HEK293 (cell line): ENCODE results near the gene C2.
A peak's percentile ranks its signal among the peaks of the same experiment; 100 is the strongest.

Source experiments
- CTCF ChIA-PET: fragments of 350-600 bp; formaldehyde crosslinking; extraction: SDS; loops from one replicate; lab custom pipeline; 2021; ENCODE audit warnings: antibody characterized with exemption; lab: Yijun Ruan, JAX
- POLR2A ChIA-PET: fragments of 300-600 bp; formaldehyde crosslinking; extraction: SDS; loops from one replicate; lab custom pipeline; 2020; ENCODE audit warnings: antibody characterized with exemption, inconsistent platforms; lab: Yijun Ruan, JAX
- H3K27ac ChIP-seq: fragments of 200-500 bp; sonication (Bioruptor generic); 2 replicates; pipeline ENCODE4 v1.5.1; 2014; ENCODE audit warnings: low read depth, low read length, control low read depth, inconsistent platforms; ENCODE audit errors: extremely low read depth
- H3K36me3 ChIP-seq, 2 experiments: fragments of 200-500 bp in 1 of 2; sonication (Bioruptor generic) in 1 of 2; 1 replicate in 1 of 2; 2 replicates in 1 of 2; pipeline ENCODE4 v1.5.1; 2014 to 2017; ENCODE audit warnings: inconsistent platforms in 2 of 2, low read length in 2 of 2; ENCODE audit not compliant: control insufficient read depth in 2 of 2, insufficient read depth in 1 of 2
- H3K4me1 ChIP-seq: fragments of 200-500 bp; sonication (Bioruptor generic); 2 replicates; pipeline ENCODE4 v1.5.1; 2014; ENCODE audit warnings: mild to moderate bottlenecking, low read length, inconsistent platforms; ENCODE audit not compliant: control insufficient read depth, insufficient read depth
- H3K4me3 ChIP-seq: 2 replicates; pipeline ENCODE4 v1.5.1; 2011; ENCODE audit warnings: low read depth, mild to moderate bottlenecking, control low read depth, low read length, moderate library complexity
- H3K9me3 ChIP-seq: fragments of 200-500 bp; sonication (Bioruptor generic); 2 replicates; pipeline ENCODE4 v1.5.1; 2014; ENCODE audit warnings: low read depth, low read length, inconsistent platforms; ENCODE audit not compliant: control insufficient read depth, insufficient read depth
- EGR2 ChIP-seq: fragments of 450-650 bp; formaldehyde crosslinking; IDR thresholded peaks from 2 replicates; pipeline ENCODE4 v1.5.1; 2016; ENCODE audit warnings: low read depth, missing biosample characterization, missing genetic modification characterization
- GFI1B ChIP-seq: fragments of 450-650 bp; formaldehyde crosslinking; IDR thresholded peaks from 2 replicates; pipeline ENCODE4 v1.5.1; 2016; ENCODE audit warnings: missing biosample characterization, missing genetic modification characterization
- GLIS1 ChIP-seq: fragments of 450-650 bp; formaldehyde crosslinking; IDR thresholded peaks from 2 replicates; pipeline ENCODE4 v1.5.1; 2016; ENCODE audit warnings: missing biosample characterization, missing genetic modification characterization
- GLIS2 ChIP-seq: fragments of 450-650 bp; formaldehyde crosslinking; IDR thresholded peaks from 2 replicates; pipeline ENCODE4 v1.5.1; 2016; ENCODE audit warnings: missing biosample characterization, missing genetic modification characterization
- HOXA7 ChIP-seq: sonication (generic); formaldehyde crosslinking; IDR thresholded peaks from 2 replicates; pipeline ENCODE4 v1.8.1; 2022; ENCODE audit warnings: missing genetic modification reagents, borderline replicate concordance
- MEIS1 ChIP-seq: sonication (generic); formaldehyde crosslinking; IDR thresholded peaks from 2 replicates; pipeline ENCODE4 v1.8.1; 2022; ENCODE audit warnings: missing genetic modification reagents, mild to moderate bottlenecking, borderline replicate concordance
- OVOL3 ChIP-seq: fragments of 450-650 bp; formaldehyde crosslinking; IDR thresholded peaks from 2 replicates; pipeline ENCODE4 v1.5.1; 2016; ENCODE audit warnings: missing biosample characterization, missing genetic modification characterization
- WT1 ChIP-seq: fragments of 450-650 bp; formaldehyde crosslinking; IDR thresholded peaks from 2 replicates; pipeline ENCODE4 v1.5.1; 2016; ENCODE audit warnings: missing biosample characterization, missing genetic modification characterization
- ZBTB17 ChIP-seq: fragments of 450-650 bp; formaldehyde crosslinking; IDR thresholded peaks from 2 replicates; pipeline ENCODE4 v1.5.1; 2016; ENCODE audit warnings: missing biosample characterization, missing genetic modification characterization
- ZBTB20 ChIP-seq: fragments of 450-650 bp; formaldehyde crosslinking; IDR thresholded peaks from 2 replicates; pipeline ENCODE4 v1.5.1; 2016; ENCODE audit warnings: missing biosample characterization, missing genetic modification characterization
- ZBTB48 ChIP-seq: fragments of 450-650 bp; formaldehyde crosslinking; IDR thresholded peaks from 2 replicates; pipeline ENCODE4 v1.5.1; 2016; ENCODE audit warnings: missing biosample characterization, missing genetic modification characterization
- ZNF10 ChIP-seq: fragments of 450-650 bp; formaldehyde crosslinking; IDR thresholded peaks from 2 replicates; pipeline ENCODE4 v1.5.1; 2017; ENCODE audit warnings: missing biosample characterization, missing genetic modification characterization
- ZNF138 ChIP-seq: fragments of 450-650 bp; formaldehyde crosslinking; IDR thresholded peaks from 2 replicates; pipeline ENCODE4 v1.5.1; 2016; ENCODE audit warnings: missing biosample characterization, missing genetic modification characterization, borderline replicate concordance
- ZNF274 ChIP-seq, 2 experiments: fragments of 200-500 bp in 1 of 2; fragments of 450-650 bp in 1 of 2; sonication (Bioruptor generic) in 1 of 2; formaldehyde crosslinking in 1 of 2; IDR thresholded peaks; 2 replicates each; pipeline versions ENCODE4 v1.5.1 to v1.6.1; 2014 to 2016; ENCODE audit warnings: borderline replicate concordance in 1 of 2, inconsistent platforms in 1 of 2, low read length in 1 of 2, missing biosample characterization in 1 of 2, missing genetic modification characterization in 1 of 2
- ZNF292 ChIP-seq: fragments of 450-650 bp; formaldehyde crosslinking; IDR thresholded peaks from 2 replicates; pipeline ENCODE4 v1.5.1; 2016; ENCODE audit warnings: low read depth, missing biosample characterization, missing genetic modification characterization, borderline replicate concordance
- ZNF548 ChIP-seq: fragments of 450-650 bp; formaldehyde crosslinking; IDR thresholded peaks from 2 replicates; pipeline ENCODE4 v1.5.1; 2016; ENCODE audit warnings: missing biosample characterization, missing genetic modification characterization
- ZNF549 ChIP-seq: fragments of 450-650 bp; IDR thresholded peaks from 2 replicates; pipeline ENCODE4 v1.5.1; 2018; ENCODE audit warnings: missing biosample characterization, missing genetic modification characterization, mild to moderate bottlenecking, inconsistent platforms, moderate library complexity
- ZNF600 ChIP-seq: fragments of 450-650 bp; formaldehyde crosslinking; IDR thresholded peaks from 2 replicates; pipeline ENCODE4 v1.5.1; 2016; ENCODE audit warnings: missing biosample characterization, missing genetic modification characterization
- ZNF791 ChIP-seq: fragments of 450-650 bp; formaldehyde crosslinking; IDR thresholded peaks from 2 replicates; pipeline ENCODE4 v1.5.1; 2016; ENCODE audit warnings: missing biosample characterization, missing genetic modification characterization
- TF ChIP-seq, protein P1 (sequence below): fragments of 450-650 bp; formaldehyde crosslinking; IDR thresholded peaks from 2 replicates; pipeline ENCODE4 v1.5.1; 2016; ENCODE audit warnings: missing biosample characterization, missing genetic modification characterization

C2 gene

DNA sequence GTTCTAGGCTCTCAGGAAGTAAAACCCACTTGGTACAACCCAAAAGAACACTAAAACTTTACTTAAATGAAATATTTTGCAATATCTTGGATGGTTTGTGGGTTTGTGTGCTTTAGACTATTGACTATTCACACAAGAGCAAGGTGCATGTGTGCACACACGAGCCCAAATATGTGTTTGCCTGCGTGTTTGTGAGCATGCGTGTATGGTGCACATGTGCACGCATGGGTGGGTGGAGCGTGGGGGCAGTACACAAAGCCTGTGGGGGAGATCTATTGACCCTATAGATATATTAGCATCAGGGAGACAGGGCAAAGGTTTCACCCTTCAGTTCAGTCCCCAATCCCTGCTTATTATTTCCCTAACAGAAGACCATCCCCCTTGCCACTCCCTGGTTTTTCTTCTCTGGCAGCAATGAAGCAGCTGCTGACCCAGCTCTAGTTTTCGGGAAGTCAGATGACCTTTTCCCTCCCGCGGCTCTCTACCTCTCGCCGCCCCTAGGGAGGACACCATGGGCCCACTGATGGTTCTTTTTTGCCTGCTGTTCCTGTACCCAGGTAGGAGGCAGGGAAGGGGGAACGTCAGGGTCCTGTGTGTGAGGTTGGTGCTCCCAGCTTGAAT lies at the start of gene C2:
Gene C2 (plus strand): TSS at position 476 of the 621 bp plus-strand sequence. CDS start 36 bp downstream, at position 512.
- no peaks in the 10 kb centered on the region for H3K9me3 ChIP-seq
- no peak within 1 kb of the TSS for H3K27ac ChIP-seq
- no peaks in the 10 kb centered on the region for H3K36me3 ChIP-seq
- TF ChIP-seq ZBTB17 (tag by site-specific recombination) (no peak), MEIS1 (no peak)
- H3K4me3 ChIP-seq, result no peak within 1 kb of the TSS
- POLR2A ChIA-PET, result no interaction called here
- CTCF ChIA-PET, result interaction anchor here (0.9 kb wide), 1 partner anchor 12 kb away, joined by 3 read pairs; no protein-coding TSS in a partner anchor
- no peaks in the 10 kb centered on the region for H3K4me1 ChIP-seq

DNA sequence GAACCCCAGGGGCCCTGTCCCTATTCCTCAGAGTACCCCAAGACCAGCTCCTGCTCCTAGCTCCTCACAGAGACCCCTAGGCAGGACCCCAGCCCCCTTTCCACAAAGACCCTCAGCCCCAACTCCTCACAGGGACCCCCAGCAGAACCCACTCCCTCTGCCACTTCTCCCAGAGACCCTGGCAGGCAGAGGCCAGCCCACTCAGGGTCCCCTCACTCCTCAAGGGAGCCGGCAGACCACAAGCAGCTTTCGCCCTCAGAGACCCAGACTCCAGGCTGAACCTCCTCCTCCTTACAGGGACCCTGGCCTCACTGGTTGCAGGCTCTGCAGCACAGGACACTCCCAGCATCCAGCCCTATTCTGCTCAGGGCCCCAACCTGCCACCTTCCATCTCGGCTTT lies 49.3 kb upstream of the C2 start:
- POLR2A ChIA-PET, result interaction anchor here (1.0 kb wide), 1 partner anchor 51 kb away, joined by 3 read pairs; the partner anchor contains the start of gene HSPA1B
- no peaks in the 10 kb centered on the region for H3K9me3 ChIP-seq
- H3K4me3 ChIP-seq, result no peak overlapping the region
- H3K4me1 ChIP-seq, result no peaks in the 10 kb centered on the region; the same call in 1 of the 2 replicates
- H3K36me3 ChIP-seq, result peaks cover 22 to 36% of the 10 kb centered on the region in 2 experiments
- CTCF ChIA-PET, result interaction anchor here (0.8 kb wide), 1 partner anchor 9 kb away, joined by 3 read pairs; no protein-coding TSS in a partner anchor
- TF ChIP-seq ZNF600 (tag by site-specific recombination), result peak; percentile 43; the same call in 1 of the 2 replicates
- no peak for TF ChIP-seq ZNF292
- TF ChIP-seq, protein P1, sequence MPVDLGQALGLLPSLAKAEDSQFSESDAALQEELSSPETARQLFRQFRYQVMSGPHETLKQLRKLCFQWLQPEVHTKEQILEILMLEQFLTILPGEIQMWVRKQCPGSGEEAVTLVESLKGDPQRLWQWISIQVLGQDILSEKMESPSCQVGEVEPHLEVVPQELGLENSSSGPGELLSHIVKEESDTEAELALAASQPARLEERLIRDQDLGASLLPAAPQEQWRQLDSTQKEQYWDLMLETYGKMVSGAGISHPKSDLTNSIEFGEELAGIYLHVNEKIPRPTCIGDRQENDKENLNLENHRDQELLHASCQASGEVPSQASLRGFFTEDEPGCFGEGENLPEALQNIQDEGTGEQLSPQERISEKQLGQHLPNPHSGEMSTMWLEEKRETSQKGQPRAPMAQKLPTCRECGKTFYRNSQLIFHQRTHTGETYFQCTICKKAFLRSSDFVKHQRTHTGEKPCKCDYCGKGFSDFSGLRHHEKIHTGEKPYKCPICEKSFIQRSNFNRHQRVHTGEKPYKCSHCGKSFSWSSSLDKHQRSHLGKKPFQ (tag by site-specific recombination), result no peak
- no peak for TF ChIP-seq GFI1B
- TF ChIP-seq ZNF138 (tag by site-specific recombination), result no peak
- TF ChIP-seq, all 188 proteins: peak for 1
- H3K27ac ChIP-seq, result no peak overlapping the region

DNA sequence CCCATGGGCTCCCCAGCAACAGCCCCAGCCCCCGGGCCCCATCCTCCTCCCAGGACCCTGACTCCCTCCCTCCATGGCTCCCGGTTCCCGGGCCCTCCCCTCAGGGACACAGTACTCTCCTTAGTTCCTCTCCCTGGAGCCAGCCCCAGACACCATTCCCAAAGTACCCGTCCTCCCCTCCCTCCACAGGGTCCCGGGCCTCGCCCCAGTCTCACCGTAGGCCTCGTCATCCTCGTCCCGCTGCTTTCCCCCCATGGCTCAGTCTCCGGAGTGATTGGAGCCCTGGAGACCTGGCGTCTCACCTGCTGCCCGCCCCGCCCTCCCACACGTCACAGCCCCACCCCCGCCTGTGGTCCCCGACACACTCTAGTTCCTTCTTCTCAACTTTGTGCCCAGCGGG lies 48.8 kb upstream of the C2 start, which contains the start of gene SLC44A4:
Gene SLC44A4 (minus strand): TSS at position 272 of the 400 bp plus-strand sequence. CDS start 17 bp downstream, at position 255.
- peaks cover 22 to 41% of the 10 kb centered on the region in 2 experiments for H3K36me3 ChIP-seq
- ChIA-PET CTCF (no interaction called here), POLR2A (interaction anchor here (1.0 kb wide), 1 partner anchor 51 kb away, joined by 3 read pairs; the partner anchor contains the start of gene HSPA1B)
- TF ChIP-seq ZNF10, result no peak
- TF ChIP-seq ZBTB20, result peak; percentile 39; the same call in 1 of the 2 replicates
- H3K27ac ChIP-seq, result no peak within 1 kb of the TSS
- no peaks in the 10 kb centered on the region for H3K9me3 ChIP-seq
- H3K4me3 ChIP-seq, result no peak within 1 kb of the TSS
- no peaks in the 10 kb centered on the region; the same call in 1 of the 2 replicates for H3K4me1 ChIP-seq

DNA sequence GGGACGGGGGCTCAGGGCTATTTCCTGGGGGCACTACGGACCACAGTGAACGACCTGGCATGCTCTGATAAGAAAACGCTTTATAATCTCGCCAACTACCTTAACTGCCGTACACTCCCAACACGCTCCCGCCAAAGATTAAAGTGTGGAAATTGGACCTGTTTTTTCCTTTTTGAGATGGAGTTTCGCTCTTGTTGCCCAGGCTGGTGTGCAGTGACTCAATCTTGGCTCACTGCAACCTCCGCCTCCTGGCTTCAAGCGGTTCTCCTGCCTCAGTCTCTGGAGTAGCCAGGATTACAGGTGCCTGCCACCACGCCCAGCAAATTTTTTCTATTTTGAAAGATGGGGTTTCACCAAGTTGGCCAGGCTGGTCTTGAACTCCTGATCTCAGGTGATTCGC lies 48.4 kb upstream of the C2 start:
- Histone ChIP-seq H3K4me1 (no peaks in the 10 kb centered on the region; the same call in 1 of the 2 replicates), H3K27ac (no peak overlapping the region), H3K36me3 (peaks cover 26 to 45% of the 10 kb centered on the region in 2 experiments)
- CTCF ChIA-PET, result no interaction called here
- POLR2A ChIA-PET, result interaction anchor here (1.0 kb wide), 1 partner anchor 52 kb away, joined by 3 read pairs; the partner anchor contains the start of gene HSPA1B
- no peak for TF ChIP-seq MEIS1
- TF ChIP-seq ZNF791, result no peak
- TF ChIP-seq, all 188 proteins: peak for 0
- Histone ChIP-seq H3K4me3 (no peak overlapping the region), H3K9me3 (no peaks in the 10 kb centered on the region)

DNA sequence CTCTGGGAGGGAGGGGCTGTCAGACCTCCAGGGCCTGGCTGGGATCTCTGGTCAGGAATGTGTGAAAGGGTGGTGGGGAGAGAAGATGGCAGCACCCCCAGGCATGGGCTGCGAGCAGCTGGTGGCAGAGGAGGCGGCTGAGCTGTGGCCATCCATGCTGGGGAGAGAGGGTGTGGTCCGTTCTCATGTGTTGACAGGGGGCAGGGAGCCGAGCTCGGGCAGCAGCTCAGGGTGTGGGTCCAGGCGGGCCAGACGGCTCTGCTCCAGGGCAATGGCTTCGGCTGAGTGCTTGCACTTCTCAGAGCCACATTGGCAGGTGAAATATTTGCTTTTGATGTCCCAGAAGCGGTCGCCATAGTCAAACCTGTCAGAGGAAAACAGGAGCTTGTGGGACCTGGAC lies 47.6 kb upstream of the C2 start:
- POLR2A ChIA-PET, result interaction anchor here (1.0 to 1.5 kb wide), 2 partner anchors 17 to 52 kb away, joined by 4 to 5 read pairs; partner anchors contain the start of genes HSPA1B and NEU1
- H3K36me3 ChIP-seq, result peaks cover 27 to 52% of the 10 kb centered on the region in 2 experiments
- TF ChIP-seq HOXA7 (CRISPR knock-in tag) (no peak), ZNF548 (tag by site-specific recombination) (no peak), ZNF600 (tag by site-specific recombination) (no peak), ZNF549 (no peak), ZBTB48 (tag by site-specific recombination) (no peak), GLIS1 (tag by site-specific recombination) (peak; percentile 71), WT1 (tag by site-specific recombination) (no peak), OVOL3 (tag by site-specific recombination) (no peak), ZNF274 (IDR thresholded peaks at IDR 0.05; ENCODE audit: low read length) (no peak), ZNF274 (tag by site-specific recombination; IDR thresholded peaks at IDR 0.05; ENCODE audit: borderline replicate concordance) (no peak), GLIS2 (tag by site-specific recombination) (peak; percentile 8; the same call in 1 of the 2 replicates), EGR2 (tag by site-specific recombination) (no peak)

More for the DNA sequence above, 47.6 kb upstream of the C2 start:
- CTCF ChIA-PET, result interaction anchor here (0.7 kb wide), 2 partner anchors 12 to 199 kb away, joined by 3 read pairs; partner anchors contain the start of gene LY6G5C
- H3K4me1 ChIP-seq, result no peaks in the 10 kb centered on the region; the same call in 1 of the 2 replicates
- H3K4me3 ChIP-seq, result no peak overlapping the region
- H3K9me3 ChIP-seq, result no peaks in the 10 kb centered on the region
- no peak overlapping the region for H3K27ac ChIP-seq
